Stimulated activated naive CD4-positive, alpha-beta T cell treated with Interleukin-2 at 50 U/mL for 16 hours (primary cell): ENCODE results near the gene GANAB.
"Not testable (repeated sequence)": the region's sequence is repeated elsewhere in the genome, so short reads cannot be mapped to it uniquely, and the experiment has no call there.

Experiments
- DNase-seq: peaks from one replicate; lab custom pipeline; 2025; lab: John Stamatoyannopoulos, UW

The GANAB gene

GRCh38 chr11:62621027-62621566 is 25.3 kb downstream of the GANAB start:
- DNase-seq = no peak

- DNase-seq = not testable (repeated sequence)
Observed at GRCh38 chr11:62616957-62617356, 29.5 kb downstream of the GANAB start.

GRCh38 chr11:62615521-62615920 is 30.9 kb downstream of the GANAB start:
- no peak for DNase-seq

- peak; percentile 45 for DNase-seq
Observed at GRCh38 chr11:62614275-62614674, 32.1 kb downstream of the GANAB start.

- no peak for DNase-seq
Observed at GRCh38 chr11:62613291-62613778, 33.1 kb downstream of the GANAB start.

- DNase-seq = peak; percentile 84
Observed at GRCh38 chr11:62612366-62613290, 33.8 kb downstream of the GANAB start, which contains the start of the genes EML3 and ROM1. Gene EML3 (minus strand): TSS chr11:62612775. CDS start chr11:62612457, 318 bp downstream. Gene ROM1 (plus strand): TSS chr11:62613257. CDS start chr11:62613282, 25 bp downstream.

- peak; percentile 69 for DNase-seq
Observed at GRCh38 chr11:62611705-62612365, 34.6 kb downstream of the GANAB start.

- no peak for DNase-seq
Observed at GRCh38 chr11:62610814-62611704, 35.4 kb downstream of the GANAB start.

- DNase-seq = no peak
Observed at GRCh38 chr11:62610403-62610802, 36.0 kb downstream of the GANAB start.

- no peak for DNase-seq
Observed at GRCh38 chr11:62608776-62609175, 37.6 kb downstream of the GANAB start.

GRCh38 chr11:62607714-62608113 is 38.7 kb downstream of the GANAB start:
- no peak for DNase-seq

GRCh38 chr11:62605902-62606301 is 40.5 kb downstream of the GANAB start:
- no peak for DNase-seq

- DNase-seq = no peak
Observed at GRCh38 chr11:62605467-62605866, 40.9 kb downstream of the GANAB start.

- DNase-seq = no peak
Observed at GRCh38 chr11:62604460-62605120, 41.8 kb downstream of the GANAB start.

- no peak for DNase-seq
Observed at GRCh38 chr11:62603776-62604299, 42.6 kb downstream of the GANAB start.

- DNase-seq = no peak
Observed at GRCh38 chr11:62603072-62603408, 43.4 kb downstream of the GANAB start.

- peak; percentile 44 for DNase-seq
Observed at GRCh38 chr11:62602141-62603071, 44.0 kb downstream of the GANAB start.

- DNase-seq = peak; percentile 99
Observed at GRCh38 chr11:62601372-62602140, 44.9 kb downstream of the GANAB start, which contains the start of gene MTA2. Gene MTA2 (minus strand): TSS chr11:62601865. CDS start chr11:62601450, 415 bp downstream.

- peak; percentile 49 for DNase-seq
Observed at GRCh38 chr11:62601122-62601371, 45.4 kb downstream of the GANAB start.
